Inflammatory macrophage treated with lipopolysaccharide for 1 hour (primary cell): ENCODE data around the gene CAPN12.
"Not testable (repeated sequence)": the region's sequence is repeated elsewhere in the genome, so short reads cannot be mapped to it uniquely, and the experiment has no call there.

ENCODE experiments used
- DNase-seq, 2 donors: peaks; one replicate each; pipeline ENCODE4 v3.0.0-alpha.2; 2020 to 2022

CAPN12 gene

DNA sequence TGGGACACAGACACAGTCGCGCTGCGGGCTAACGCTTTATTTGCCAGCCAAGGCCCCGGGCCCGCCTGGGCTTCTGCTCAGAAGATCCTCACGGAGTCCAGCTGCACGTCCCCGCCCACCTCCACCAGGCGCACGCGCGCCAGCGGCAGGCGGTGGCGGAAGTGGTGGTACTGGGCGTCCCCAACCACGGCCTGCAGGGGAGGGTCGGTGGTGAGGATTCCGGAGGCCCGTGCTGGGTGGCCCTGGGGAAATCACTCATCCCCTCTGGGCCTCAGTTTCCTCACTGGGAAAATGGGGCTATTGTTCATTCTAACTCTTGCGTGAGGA, 26.6 kb upstream of the CAPN12 start:
- DNase-seq: not testable (repeated sequence)

DNA sequence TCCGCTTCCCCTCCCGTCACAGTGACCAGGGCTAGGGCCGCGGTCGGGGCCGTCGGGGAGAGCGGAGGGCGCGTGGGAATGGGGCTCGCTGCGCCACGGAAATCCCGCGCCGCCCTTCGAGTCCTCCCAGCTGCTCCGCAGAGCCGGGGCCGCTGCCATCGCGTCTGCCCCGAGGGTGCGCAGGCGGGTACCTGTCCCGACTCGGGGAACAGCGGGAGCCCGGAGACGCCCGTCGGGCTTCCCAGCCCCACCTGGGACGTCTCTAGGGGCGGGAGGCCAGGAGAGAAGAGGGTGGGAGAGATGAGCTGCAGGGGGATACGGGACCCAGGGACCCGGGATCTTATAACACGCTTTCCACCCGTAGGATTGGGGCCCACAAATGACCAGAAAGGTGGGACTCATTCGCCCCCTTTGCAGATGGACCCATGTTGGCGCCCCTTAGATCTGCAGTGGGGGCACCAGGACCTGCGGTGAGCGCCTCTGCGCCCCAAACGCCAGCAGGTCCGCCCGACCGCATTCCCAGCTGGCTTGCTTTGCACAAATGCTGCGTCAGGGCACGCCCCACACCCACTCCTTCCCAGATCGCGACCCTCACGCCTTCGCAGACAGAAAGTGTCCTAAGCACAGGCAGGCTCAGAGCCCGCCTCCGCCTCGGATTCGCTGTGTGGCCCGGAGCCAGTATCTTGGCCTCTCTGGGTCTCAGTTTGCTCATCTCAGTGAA, 26.1 kb upstream of the CAPN12 start:
- DNase-seq: not testable (repeated sequence)

- peak; percentile 77 to 88 for DNase-seq
Observed at GRCh38 chr19:38769635-38770211, 25.4 kb upstream of the CAPN12 start.

- no peak for DNase-seq
Observed at GRCh38 chr19:38766276-38767047, 22.2 kb upstream of the CAPN12 start.

DNA sequence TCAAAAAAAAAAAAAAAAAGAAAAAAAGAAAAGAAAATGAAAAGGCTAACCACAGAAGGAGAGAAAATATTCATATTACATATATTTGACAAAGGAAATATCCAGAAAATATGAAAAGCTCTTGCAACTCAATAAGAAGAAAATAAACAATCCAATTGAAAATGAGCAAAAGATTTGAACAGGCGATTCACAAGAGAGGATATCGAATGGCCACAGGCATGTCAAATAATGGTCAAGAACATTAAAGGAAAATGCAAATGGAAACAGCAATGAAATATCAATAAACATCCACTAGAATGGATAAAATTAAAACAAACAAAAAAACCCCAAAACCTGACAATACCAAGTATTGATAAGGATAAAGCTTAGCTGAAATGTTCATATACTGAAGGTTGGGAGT, 20.9 kb upstream of the CAPN12 start:
- DNase-seq: no peak

DNA sequence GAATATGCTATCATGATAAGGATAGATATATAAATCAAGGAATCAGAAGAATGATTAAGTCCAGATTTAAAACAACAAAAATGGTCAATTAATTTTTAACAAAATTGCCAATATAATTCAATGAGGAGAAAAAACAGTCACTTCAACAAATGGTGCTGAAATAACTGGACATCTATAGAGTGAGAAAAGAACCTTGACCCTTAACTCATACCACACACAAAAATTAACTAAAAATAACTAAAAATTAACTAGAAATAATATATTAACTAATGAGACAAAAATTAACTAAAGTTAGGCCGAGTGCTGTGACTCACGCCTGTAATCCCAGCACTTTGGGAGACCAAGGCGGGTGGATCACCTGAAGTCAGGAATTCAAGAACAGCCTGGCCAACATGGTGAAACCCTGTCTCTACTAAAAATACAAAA, 19.5 kb upstream of the CAPN12 start:
- DNase-seq: no peak

DNA sequence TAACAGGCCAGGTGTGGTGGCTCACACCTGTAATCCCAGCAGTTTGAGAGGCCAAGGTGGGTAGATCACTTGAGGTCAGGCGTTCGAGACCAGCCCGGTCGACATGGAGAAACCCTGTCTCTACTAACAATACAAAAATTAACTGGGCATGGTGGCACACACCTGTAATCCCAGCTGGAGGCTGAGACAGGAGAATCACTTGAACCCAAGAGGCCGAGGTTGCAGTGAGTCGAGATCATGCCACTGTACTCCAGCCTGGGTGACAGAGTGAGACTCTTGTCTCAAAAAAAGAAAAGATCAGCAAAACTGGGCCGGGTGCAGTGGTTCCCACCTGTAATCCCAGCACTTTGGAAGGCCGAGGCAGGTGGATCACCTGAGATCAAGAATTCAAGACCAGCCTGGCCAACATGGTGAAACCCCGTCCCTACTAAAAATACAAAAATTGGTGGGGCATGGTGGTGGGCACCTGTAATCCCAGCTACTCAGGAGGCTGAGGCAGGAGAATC, 17.7 kb upstream of the CAPN12 start:
- not testable (repeated sequence) for DNase-seq

GRCh38 chr19:38760805-38761517, 16.7 kb upstream of the CAPN12 start:
- DNase-seq: not testable (repeated sequence)

- DNase-seq: peak in 1 of 2 donors; percentile 25
Observed at GRCh38 chr19:38759590-38760003, 15.3 kb upstream of the CAPN12 start.

GRCh38 chr19:38754196-38754595, 9.9 kb upstream of the CAPN12 start:
- DNase-seq: not testable (repeated sequence)

- not testable (repeated sequence) for DNase-seq
Observed at GRCh38 chr19:38753783-38754182, 9.5 kb upstream of the CAPN12 start.

- DNase-seq: no peak
Observed at GRCh38 chr19:38745316-38745715, 1.0 kb upstream of the CAPN12 start.

DNA sequence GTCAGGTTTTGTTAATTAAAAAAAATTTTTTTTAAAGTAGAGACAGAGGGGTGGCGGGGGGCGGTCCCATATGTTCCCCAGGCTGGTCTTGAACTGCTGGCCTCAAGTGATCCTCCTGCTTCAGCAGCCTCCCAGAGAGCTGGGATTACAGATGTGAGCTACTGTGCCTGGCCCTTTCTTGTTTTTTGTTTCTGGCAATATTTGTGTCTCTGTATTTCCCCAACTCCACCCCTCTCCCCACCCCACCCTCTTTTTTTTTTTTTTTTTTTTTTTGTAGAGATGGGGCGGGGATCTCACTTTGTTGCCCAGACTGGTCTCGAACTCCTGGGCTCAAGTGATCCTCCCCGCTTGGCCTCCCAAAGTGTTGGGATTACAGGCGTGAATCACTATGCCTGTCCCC, 600 bp upstream of the CAPN12 start:
- no peak for DNase-seq

- DNase-seq: no peak
Observed at GRCh38 chr19:38743394-38744297, 628 bp downstream of the CAPN12 start.

- no peak for DNase-seq
Observed at GRCh38 chr19:38742906-38743305, 1.4 kb downstream of the CAPN12 start.

DNA sequence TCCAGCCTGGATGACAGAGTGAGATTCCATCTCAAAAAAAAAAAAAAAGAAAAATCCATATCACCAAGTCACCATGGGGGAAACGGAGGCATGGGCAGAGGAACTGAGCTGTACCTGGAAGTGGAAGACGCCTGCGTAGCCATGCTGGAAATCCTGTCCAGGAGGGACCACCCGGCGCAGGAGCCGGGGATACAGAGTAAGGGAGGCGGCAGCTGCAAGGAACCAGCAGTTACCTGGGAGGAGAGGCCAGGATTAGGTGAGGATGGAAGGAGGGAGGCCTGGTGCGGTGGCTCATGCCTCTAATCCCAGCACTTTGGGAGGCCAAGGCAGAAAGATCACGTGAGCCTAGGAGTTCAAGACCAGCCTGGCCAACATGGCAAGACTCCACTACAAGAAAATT, 2.0 kb downstream of the CAPN12 start:
- DNase-seq: no peak

- DNase-seq: no peak
Observed at GRCh38 chr19:38741670-38742069, 2.6 kb downstream of the CAPN12 start.

GRCh38 chr19:38740932-38741331, 3.3 kb downstream of the CAPN12 start:
- no peak for DNase-seq

GRCh38 chr19:38740257-38740592, 4.0 kb downstream of the CAPN12 start:
- DNase-seq: no peak

DNA sequence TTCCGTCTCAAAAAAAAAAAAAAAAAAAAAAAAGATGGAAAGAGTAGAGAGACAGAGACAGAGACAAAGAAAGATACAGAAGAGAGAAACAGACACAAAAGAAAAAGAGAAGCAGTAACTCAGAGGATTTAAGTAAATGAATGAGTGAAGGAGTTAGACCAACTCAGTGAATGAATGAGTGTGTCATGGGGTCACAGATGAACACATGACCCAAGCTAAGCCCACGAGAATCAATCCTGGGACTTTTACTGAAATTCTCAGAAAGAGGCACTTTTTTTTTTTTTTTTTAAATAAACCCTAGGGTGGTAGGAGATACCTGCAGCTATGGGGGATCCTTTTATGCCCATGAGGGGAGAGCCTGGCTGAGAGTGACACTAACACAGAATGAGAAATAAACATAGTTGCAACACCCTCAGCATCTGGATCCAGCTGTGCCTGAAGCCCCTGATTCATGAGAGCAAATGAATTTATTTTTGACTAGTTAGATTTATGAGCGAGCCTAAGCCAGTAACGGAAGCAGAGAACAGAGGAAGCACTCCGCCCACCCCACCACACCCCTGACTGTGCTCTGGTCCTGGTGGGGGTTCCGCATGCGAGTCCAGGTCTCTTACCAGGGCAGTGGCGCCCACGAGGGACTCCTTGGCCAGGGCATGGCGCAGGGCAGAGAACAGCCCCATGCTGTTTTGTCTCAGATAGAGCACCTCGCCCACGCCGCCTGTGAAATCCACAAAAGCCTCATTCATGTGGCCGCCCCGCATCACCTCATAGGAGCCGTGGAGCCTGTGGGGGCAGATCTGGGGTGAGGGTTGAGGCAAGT, 4.6 kb downstream of the CAPN12 start:
- peak; percentile 41 to 83 for DNase-seq
